HG03066 (cell line): ENCODE data around the gene PRELID3B.
A peak's percentile ranks its signal among the peaks of the same experiment; 100 is the strongest.
"Not testable (repeated sequence)": the region's sequence is repeated elsewhere in the genome, so short reads cannot be mapped to it uniquely, and the experiment has no call there.

Source experiments
- ATAC-seq: cut with Tn5 transposase; IDR thresholded peaks from one replicate; pipeline ENCODE4 v1.9.1; 2021; ENCODE audit warnings: low read depth; ENCODE audit not compliant: unreplicated experiment

The PRELID3B gene

GRCh38 chr20:59013031-59013951 lies 29.3 kb downstream of the PRELID3B start:
- ATAC-seq, result no peak

GRCh38 chr20:59011874-59012157 lies 30.8 kb downstream of the PRELID3B start:
- not testable (repeated sequence) for ATAC-seq

GRCh38 chr20:59010995-59011873 lies 31.4 kb downstream of the PRELID3B start:
- no peak for ATAC-seq

- ATAC-seq, result no peak
Observed at GRCh38 chr20:59010321-59010994, 32.1 kb downstream of the PRELID3B start.

GRCh38 chr20:59008715-59009336 lies 33.8 kb downstream of the PRELID3B start:
- ATAC-seq, result no peak

GRCh38 chr20:59007665-59008511 lies 34.7 kb downstream of the PRELID3B start:
- peak; percentile 37 for ATAC-seq

- no peak for ATAC-seq
Observed at GRCh38 chr20:59006864-59007664, 35.5 kb downstream of the PRELID3B start, which contains the start of gene CTSZ. CTSZ (minus strand) TSS chr20:59007254; CDS start chr20:59007128, 126 bp downstream.

GRCh38 chr20:59006167-59006863 lies 36.3 kb downstream of the PRELID3B start:
- ATAC-seq, result no peak

- ATAC-seq, result no peak
Observed at GRCh38 chr20:59005523-59006166, 36.9 kb downstream of the PRELID3B start.

- ATAC-seq, result peak; percentile 61
Observed at GRCh38 chr20:59004763-59005522, 37.6 kb downstream of the PRELID3B start.

- no peak for ATAC-seq
Observed at GRCh38 chr20:59004493-59004762, 38.2 kb downstream of the PRELID3B start.

GRCh38 chr20:59003836-59004492 lies 38.6 kb downstream of the PRELID3B start:
- ATAC-seq, result no peak

GRCh38 chr20:59002874-59003399 lies 39.6 kb downstream of the PRELID3B start:
- ATAC-seq, result no peak

GRCh38 chr20:59002388-59002787 lies 40.2 kb downstream of the PRELID3B start:
- no peak for ATAC-seq

GRCh38 chr20:59001449-59002171 lies 41.0 kb downstream of the PRELID3B start:
- ATAC-seq, result no peak

- ATAC-seq, result no peak
Observed at GRCh38 chr20:59001068-59001448, 41.5 kb downstream of the PRELID3B start.
